ENCODE data around the gene KIF6. TPM values are rescaled to one million over a fixed set of nuclear protein-coding genes. Genes with fewer than 3 reads are reported as not detected.
"Not testable (repeated sequence)": the region's sequence is repeated elsewhere in the genome, so short reads cannot be mapped to it uniquely, and the experiment has no call there.

Gene KIF6
- total RNA-seq, 1 donor from 2014 or later = 2.7 TPM

GRCh38 chr6:39684790-39685488, 40.3 kb downstream of the KIF6 start:
- Histone ChIP-seq H3K4me1 (no peaks in the 10 kb centered on the region), H2AFZ (replicated peaks) (peak overlapping the region; percentile 26), H3K79me2 (ENCODE audit: low read depth) (no peaks in the 10 kb centered on the region), H4K20me1 (ENCODE audit: low read depth) (no peaks in the 10 kb centered on the region), H3K4me2 (no peak overlapping the region), H3K27ac (no peak overlapping the region), H3F3A (ENCODE audit: low read depth) (no peaks in the 10 kb centered on the region), H3K9me3 (ENCODE audit: low read depth) (no peaks in the 10 kb centered on the region), H3K4me3 (no peak overlapping the region), H3K27me3 (no peaks in the 10 kb centered on the region), H3K9ac (no peak overlapping the region), H3K36me3 (no peaks in the 10 kb centered on the region)
- H3K4me1 Mint-ChIP-seq = no peaks in the 10 kb centered on the region
- no peak for DNase-seq (ENCODE audit: low spot score)
- H3K27me3 Mint-ChIP-seq (ENCODE audit: insufficient read depth, low read depth) = peaks cover 2% of the 10 kb centered on the region
- no peaks in the 10 kb centered on the region for H3K36me3 Mint-ChIP-seq
- no peak overlapping the region for H3K27ac Mint-ChIP-seq
- no peak overlapping the region for H3K4me3 Mint-ChIP-seq
- TF ChIP-seq EZH2 (IDR thresholded peaks at IDR 0.05) (no peak), EZH2phosphoT487 (IDR thresholded peaks at IDR 0.05) (no peak), CTCF (IDR thresholded peaks at IDR 0.05) (no peak)
- H3K9me3 Mint-ChIP-seq = no peaks in the 10 kb centered on the region

- no peak for DNase-seq (ENCODE audit: low spot score)
- no peaks in the 10 kb centered on the region for H3K9me3 Mint-ChIP-seq
- H3K27ac Mint-ChIP-seq = no peak overlapping the region
- Histone ChIP-seq H3K27me3 (no peaks in the 10 kb centered on the region), H3K4me2 (no peak overlapping the region), H3K4me1 (no peaks in the 10 kb centered on the region), H4K20me1 (ENCODE audit: low read depth) (no peaks in the 10 kb centered on the region), H3K27ac (no peak overlapping the region), H3K79me2 (ENCODE audit: low read depth) (no peaks in the 10 kb centered on the region), H3F3A (ENCODE audit: low read depth) (no peaks in the 10 kb centered on the region), H3K36me3 (no peaks in the 10 kb centered on the region), H3K9ac (no peak overlapping the region), H3K9me3 (ENCODE audit: low read depth) (peaks cover under 1% of the 10 kb centered on the region), H2AFZ (replicated peaks) (no peak overlapping the region), H3K4me3 (no peak overlapping the region)
- no peak overlapping the region for H3K4me3 Mint-ChIP-seq
- H3K27me3 Mint-ChIP-seq (ENCODE audit: insufficient read depth, low read depth) = no peaks in the 10 kb centered on the region
- TF ChIP-seq CTCF (IDR thresholded peaks at IDR 0.05) (no peak), EZH2 (IDR thresholded peaks at IDR 0.05) (no peak)
- H3K36me3 Mint-ChIP-seq = no peaks in the 10 kb centered on the region
- no peaks in the 10 kb centered on the region for H3K4me1 Mint-ChIP-seq
Observed at GRCh38 chr6:39681674-39682121, 43.5 kb downstream of the KIF6 start.

DNA sequence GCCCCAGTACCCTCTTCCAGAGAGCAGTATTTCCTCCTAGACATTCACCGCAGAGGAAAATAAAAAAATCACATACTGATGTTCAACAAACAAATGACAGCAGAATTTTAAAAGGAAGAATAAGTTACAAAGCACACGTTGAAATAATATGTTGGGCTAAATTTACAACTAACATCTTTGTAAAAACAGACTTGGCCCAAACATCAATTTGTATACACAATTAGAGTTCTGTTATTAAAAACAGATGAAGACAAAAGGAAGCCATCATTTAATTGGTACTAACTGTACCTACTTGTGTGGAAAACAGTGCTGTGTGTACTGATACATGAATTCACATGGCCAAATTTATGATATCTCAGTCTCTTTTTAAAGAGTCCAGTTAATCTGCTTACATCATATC, 46.3 kb downstream of the KIF6 start:
- no peak for DNase-seq (ENCODE audit: low spot score)
- Histone ChIP-seq H3K27me3 (no peaks in the 10 kb centered on the region), H2AFZ (replicated peaks) (no peak overlapping the region), H3K79me2 (ENCODE audit: low read depth) (no peaks in the 10 kb centered on the region), H3K36me3 (no peaks in the 10 kb centered on the region), H3K4me3 (no peak overlapping the region), H3F3A (ENCODE audit: low read depth) (no peaks in the 10 kb centered on the region), H3K27ac (no peak overlapping the region), H4K20me1 (ENCODE audit: low read depth) (no peaks in the 10 kb centered on the region), H3K9me3 (ENCODE audit: low read depth) (peaks cover 7% of the 10 kb centered on the region), H3K4me2 (no peak overlapping the region), H3K4me1 (no peaks in the 10 kb centered on the region), H3K9ac (no peak overlapping the region)
- no peaks in the 10 kb centered on the region for H3K27me3 Mint-ChIP-seq (ENCODE audit: insufficient read depth, low read depth)
- H3K4me1 Mint-ChIP-seq = no peaks in the 10 kb centered on the region
- H3K27ac Mint-ChIP-seq = no peak overlapping the region
- H3K36me3 Mint-ChIP-seq = no peaks in the 10 kb centered on the region
- no peak overlapping the region for H3K4me3 Mint-ChIP-seq
- peaks cover 3% of the 10 kb centered on the region for H3K9me3 Mint-ChIP-seq
- TF ChIP-seq EZH2phosphoT487 (IDR thresholded peaks at IDR 0.05) (no peak), EZH2 (IDR thresholded peaks at IDR 0.05) (no peak), CTCF (IDR thresholded peaks at IDR 0.05) (no peak)

DNA sequence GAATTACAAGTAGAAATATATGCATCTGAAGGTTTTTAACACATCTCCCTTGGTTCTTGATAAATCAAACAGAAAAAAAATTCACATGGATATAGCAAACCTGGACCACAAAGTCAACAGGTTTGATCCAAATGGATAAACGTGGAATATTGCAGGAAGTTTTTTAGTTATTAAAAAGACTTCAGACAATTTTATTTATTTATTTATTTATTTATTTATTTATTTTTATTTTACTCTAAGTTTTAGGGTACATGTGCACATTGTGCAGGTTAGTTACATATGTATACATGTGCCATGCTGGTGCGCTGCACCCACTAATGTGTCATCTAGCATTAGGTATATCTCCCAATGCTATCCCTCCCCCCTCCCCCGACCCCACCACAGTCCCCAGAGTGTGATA, 47.9 kb downstream of the KIF6 start:
- H4K20me1 ChIP-seq (ENCODE audit: low read depth); H3K9me3 Mint-ChIP-seq; H3K4me1 Mint-ChIP-seq; H3K4me3 ChIP-seq; H3K9ac ChIP-seq; H3K4me3 Mint-ChIP-seq; H3K4me2 ChIP-seq; H3K27me3 Mint-ChIP-seq (ENCODE audit: insufficient read depth, low read depth); H3F3A ChIP-seq (ENCODE audit: low read depth); H3K27me3 ChIP-seq; H3K4me1 ChIP-seq; H2AFZ ChIP-seq (replicated peaks); H3K9me3 ChIP-seq (ENCODE audit: low read depth); DNase-seq (ENCODE audit: low spot score); H3K36me3 ChIP-seq; H3K27ac Mint-ChIP-seq; H3K79me2 ChIP-seq (ENCODE audit: low read depth); H3K27ac ChIP-seq; H3K36me3 Mint-ChIP-seq: not testable (repeated sequence)

All from neural progenitor cell (in vitro differentiated cells).